ENCODE results near the gene HOOK1. TPM values are rescaled to one million over a fixed set of nuclear protein-coding genes. Genes with fewer than 3 reads are reported as not detected.

HOOK1 gene
- total and polyA plus RNA-seq, 2 of the 13 experiments (the other 11 are each of a cell fraction or from before 2014, with no cell fraction given): 11.3 to 24.2 TPM

DNA sequence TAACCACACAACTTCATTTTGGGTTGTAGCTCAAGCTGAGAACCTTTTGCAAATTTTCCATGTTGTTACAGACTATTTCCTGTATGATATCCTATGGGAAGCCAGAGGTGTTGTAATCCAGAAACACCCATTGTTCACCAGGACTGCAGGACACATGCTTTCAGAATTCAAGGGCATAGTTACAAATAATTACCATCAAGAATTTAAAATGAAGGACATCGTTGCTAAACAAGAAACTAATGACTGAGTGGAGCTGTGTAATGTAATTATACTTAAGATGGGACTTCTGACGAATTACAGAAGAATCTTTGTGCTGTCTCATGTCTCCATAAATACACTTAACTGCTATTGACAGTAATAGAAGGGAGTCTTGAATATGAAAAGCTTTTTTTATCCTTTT, 47.6 kb upstream of the HOOK1 start:
- Histone ChIP-seq H2AFZ (ENCODE audit: low read length) (no peak overlapping the region), H3K27me3 (ENCODE audit: control insufficient read depth in 1 of 2, insufficient read depth in 2 of 2, low read length in 2 of 2) (no peaks in the 10 kb centered on the region), H3K9ac (ENCODE audit: insufficient read depth, low read depth, low read length) (no peak overlapping the region), H3K79me2 (ENCODE audit: insufficient read depth, low read length) (no peaks in the 10 kb centered on the region), H3K4me3 (replicated peaks in 1 of 3; ENCODE audit: insufficient read depth in 1 of 3, low read depth in 2 of 3, low read length in 3 of 3) (no peak overlapping the region), H3K36me3 (replicated peaks in 1 of 2; ENCODE audit: control insufficient read depth in 1 of 2, insufficient read depth in 2 of 2, low read length in 2 of 2) (no peaks in the 10 kb centered on the region), H3K4me2 (ENCODE audit: low read depth, low read length) (no peak overlapping the region), H3K4me1 (ENCODE audit: insufficient read depth, low read length) (peaks cover 11% of the 10 kb centered on the region), H3K27ac (ENCODE audit: extremely low read length, insufficient read depth, low read length) (no peak overlapping the region), H3K9me3 (ENCODE audit: low read length) (no peaks in the 10 kb centered on the region), H4K20me1 (ENCODE audit: insufficient read depth, low read length) (no peaks in the 10 kb centered on the region)
- intact Hi-C loops (cut with micrococcal nuclease; ENCODE audit: unreplicated experiment): no loop called here
- peak; percentile 4 for FAIRE-seq
- ATAC-seq: no peak
- POLR2A ChIA-PET: no interaction called here
- TF ChIP-seq SOX13 (IDR thresholded peaks at IDR 0.05) (no peak), SOX13 (CRISPR knock-in tag; conservative IDR thresholded peaks at IDR 0.05 in 1 of 2, IDR thresholded peaks at IDR 0.05 in 1 of 2) (0 out of 4 replicates have a peak, but pooled peaks of 1 of the 2 experiments have one; percentile 22), AHR (CRISPR knock-in tag; IDR thresholded peaks at IDR 0.05) (no peak), AFF4 (CRISPR knock-in tag; IDR thresholded peaks at IDR 0.05) (no peak)
- TF ChIP-seq, protein P1, sequence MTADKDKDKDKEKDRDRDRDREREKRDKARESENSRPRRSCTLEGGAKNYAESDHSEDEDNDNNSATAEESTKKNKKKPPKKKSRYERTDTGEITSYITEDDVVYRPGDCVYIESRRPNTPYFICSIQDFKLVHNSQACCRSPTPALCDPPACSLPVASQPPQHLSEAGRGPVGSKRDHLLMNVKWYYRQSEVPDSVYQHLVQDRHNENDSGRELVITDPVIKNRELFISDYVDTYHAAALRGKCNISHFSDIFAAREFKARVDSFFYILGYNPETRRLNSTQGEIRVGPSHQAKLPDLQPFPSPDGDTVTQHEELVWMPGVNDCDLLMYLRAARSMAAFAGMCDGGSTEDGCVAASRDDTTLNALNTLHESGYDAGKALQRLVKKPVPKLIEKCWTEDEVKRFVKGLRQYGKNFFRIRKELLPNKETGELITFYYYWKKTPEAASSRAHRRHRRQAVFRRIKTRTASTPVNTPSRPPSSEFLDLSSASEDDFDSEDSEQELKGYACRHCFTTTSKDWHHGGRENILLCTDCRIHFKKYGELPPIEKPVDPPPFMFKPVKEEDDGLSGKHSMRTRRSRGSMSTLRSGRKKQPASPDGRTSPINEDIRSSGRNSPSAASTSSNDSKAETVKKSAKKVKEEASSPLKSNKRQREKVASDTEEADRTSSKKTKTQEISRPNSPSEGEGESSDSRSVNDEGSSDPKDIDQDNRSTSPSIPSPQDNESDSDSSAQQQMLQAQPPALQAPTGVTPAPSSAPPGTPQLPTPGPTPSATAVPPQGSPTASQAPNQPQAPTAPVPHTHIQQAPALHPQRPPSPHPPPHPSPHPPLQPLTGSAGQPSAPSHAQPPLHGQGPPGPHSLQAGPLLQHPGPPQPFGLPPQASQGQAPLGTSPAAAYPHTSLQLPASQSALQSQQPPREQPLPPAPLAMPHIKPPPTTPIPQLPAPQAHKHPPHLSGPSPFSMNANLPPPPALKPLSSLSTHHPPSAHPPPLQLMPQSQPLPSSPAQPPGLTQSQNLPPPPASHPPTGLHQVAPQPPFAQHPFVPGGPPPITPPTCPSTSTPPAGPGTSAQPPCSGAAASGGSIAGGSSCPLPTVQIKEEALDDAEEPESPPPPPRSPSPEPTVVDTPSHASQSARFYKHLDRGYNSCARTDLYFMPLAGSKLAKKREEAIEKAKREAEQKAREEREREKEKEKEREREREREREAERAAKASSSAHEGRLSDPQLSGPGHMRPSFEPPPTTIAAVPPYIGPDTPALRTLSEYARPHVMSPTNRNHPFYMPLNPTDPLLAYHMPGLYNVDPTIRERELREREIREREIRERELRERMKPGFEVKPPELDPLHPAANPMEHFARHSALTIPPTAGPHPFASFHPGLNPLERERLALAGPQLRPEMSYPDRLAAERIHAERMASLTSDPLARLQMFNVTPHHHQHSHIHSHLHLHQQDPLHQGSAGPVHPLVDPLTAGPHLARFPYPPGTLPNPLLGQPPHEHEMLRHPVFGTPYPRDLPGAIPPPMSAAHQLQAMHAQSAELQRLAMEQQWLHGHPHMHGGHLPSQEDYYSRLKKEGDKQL (CRISPR knock-in tag; IDR thresholded peaks at IDR 0.05; ENCODE audit: low read depth): no peak
- CTCF ChIA-PET (ENCODE audit: low intra/inter-chr PET ratio, low total read pairs): no interaction called here
- 75% methylated on average over 2 of the region's 2 CpGs for WGBS (ENCODE audit: low lambda C conversion rate)
- in situ Hi-C loops (cut with HindIII; ENCODE audit: extremely low pct_ligation_motif_present, low pct_unique_long_range_greater_than_20kb): no loop called here
- DNase-seq (ENCODE audit: low spot score): peak; percentile 12
- no TSS peak for BruUV-seq (replicated peaks)

Data from HepG2 (cell line).